Muscle layer of duodenum (tissue), 2 donors: Measurements from ENCODE around the gene DDX60.

Experiments
- H3K27ac ChIP-seq: one replicate; pipeline ENCODE4 v1.7.0; 2013; ENCODE audit warnings: mild to moderate bottlenecking, low read length
- H3K27me3 ChIP-seq: one replicate; pipeline ENCODE4 v1.7.0; 2013; ENCODE audit warnings: low read depth, mild to moderate bottlenecking, control low read depth, low read length
- H3K36me3 ChIP-seq, 2 donors: one replicate each; pipeline ENCODE4 v1.7.0; 2013; ENCODE audit warnings: low read length in 2 of 2, control low read depth in 1 of 2, mild to moderate bottlenecking in 1 of 2; ENCODE audit not compliant: insufficient read depth in 2 of 2, control insufficient read depth in 1 of 2
- H3K4me1 ChIP-seq, 2 donors: one replicate each; pipeline ENCODE4 v1.7.0; 2013; ENCODE audit warnings: low read length in 2 of 2, mild to moderate bottlenecking in 2 of 2, control low read depth in 1 of 2, moderate library complexity in 1 of 2; ENCODE audit not compliant: insufficient read depth in 2 of 2, control insufficient read depth in 1 of 2
- H3K4me3 ChIP-seq, 2 donors: one replicate each; pipeline ENCODE4 v1.7.0; 2013; ENCODE audit warnings: low read length in 2 of 2, low read depth in 1 of 2, mild to moderate bottlenecking in 1 of 2
- H3K9me3 ChIP-seq, 2 donors: one replicate each; pipeline ENCODE4 v1.7.0; 2013; ENCODE audit warnings: low read length in 2 of 2, control low read depth in 1 of 2, mild to moderate bottlenecking in 1 of 2; ENCODE audit not compliant: control insufficient read depth in 1 of 2
- donor health status: healthy.

The DDX60 gene

DNA sequence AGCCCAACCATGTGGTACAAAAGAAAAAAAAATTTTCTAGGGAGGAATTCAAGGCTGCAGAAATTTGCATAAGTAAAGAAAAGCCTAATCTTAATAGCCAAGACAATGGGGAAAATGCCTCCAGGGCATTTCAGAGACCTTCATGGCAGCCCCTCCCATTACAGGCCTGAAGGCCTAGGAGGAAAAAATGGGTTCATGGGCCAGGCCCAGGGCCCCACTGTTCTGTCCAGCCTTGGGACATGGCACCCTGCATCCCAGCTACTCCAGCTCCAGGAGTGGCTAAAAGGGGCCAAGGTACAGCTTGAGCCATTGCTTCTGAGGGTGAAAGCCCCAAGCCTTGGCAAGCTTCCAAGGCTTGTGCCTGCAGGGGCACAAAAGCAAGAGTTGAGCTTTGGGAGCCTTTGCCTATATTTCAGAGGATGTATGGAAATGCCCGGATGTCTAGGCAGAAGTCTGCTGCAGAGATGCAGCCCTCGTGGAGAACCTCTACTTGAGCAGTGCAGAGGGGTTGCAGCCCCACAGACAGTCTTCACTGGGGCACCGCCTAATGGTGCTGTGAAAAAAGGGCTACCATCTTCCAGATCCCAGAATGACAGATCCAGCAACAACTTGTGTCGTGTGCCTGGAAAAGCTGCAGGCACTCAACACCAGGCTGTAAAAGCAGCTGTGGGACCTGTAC is 115.2 kb downstream of the DDX60 start:
- Histone ChIP-seq H3K4me3 (no peak overlapping the region), H3K36me3 (no peaks in the 10 kb centered on the region), H3K9me3 (peaks cover 8 to 13% of the 10 kb centered on the region in 2 donors), H3K4me1 (no peaks in the 10 kb centered on the region), H3K27ac (no peak overlapping the region), H3K27me3 (no peaks in the 10 kb centered on the region)

GRCh38 chr4:168200685-168201084 is 117.9 kb downstream of the DDX60 start:
- Histone ChIP-seq H3K36me3 (no peaks in the 10 kb centered on the region), H3K4me1 (no peaks in the 10 kb centered on the region), H3K9me3 (peaks cover 8 to 13% of the 10 kb centered on the region in 2 donors), H3K4me3 (no peak overlapping the region), H3K27ac (no peak overlapping the region), H3K27me3 (no peaks in the 10 kb centered on the region)

GRCh38 chr4:168199260-168199957 is 119.1 kb downstream of the DDX60 start:
- Histone ChIP-seq H3K4me3 (no peak overlapping the region), H3K27me3 (no peaks in the 10 kb centered on the region), H3K4me1 (no peaks in the 10 kb centered on the region), H3K27ac (no peak overlapping the region), H3K36me3 (no peaks in the 10 kb centered on the region), H3K9me3 (peaks cover 8 to 13% of the 10 kb centered on the region in 2 donors)

- Histone ChIP-seq H3K36me3 (no peaks in the 10 kb centered on the region), H3K27me3 (no peaks in the 10 kb centered on the region), H3K9me3 (peaks cover 0 to 4% of the 10 kb centered on the region in 2 donors), H3K27ac (no peak overlapping the region), H3K4me3 (no peak overlapping the region), H3K4me1 (no peaks in the 10 kb centered on the region)
These were observed 120.6 kb downstream of the DDX60 start for GRCh38 chr4:168197926-168198325.

DNA sequence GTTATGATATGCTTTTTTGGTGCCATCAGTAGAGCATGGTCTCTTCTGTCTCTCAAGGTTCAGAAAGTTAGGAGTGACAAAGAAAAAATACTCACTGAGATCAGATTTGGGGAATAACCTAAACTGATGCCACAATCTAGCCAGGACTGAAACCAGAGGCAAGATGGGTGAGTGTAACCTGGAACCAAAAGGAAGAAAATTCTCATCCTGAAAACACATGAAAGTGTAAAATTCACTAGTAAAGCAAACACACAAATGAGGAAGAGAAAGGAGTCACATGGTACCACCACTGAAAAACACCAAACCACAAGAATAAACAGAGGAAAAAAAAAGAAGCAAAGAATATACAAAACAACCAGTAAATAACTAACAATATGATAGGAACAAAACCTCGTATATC is 129.8 kb downstream of the DDX60 start:
- Histone ChIP-seq H3K4me1 (no peaks in the 10 kb centered on the region), H3K4me3 (no peak overlapping the region), H3K27me3 (no peaks in the 10 kb centered on the region), H3K9me3 (no peaks in the 10 kb centered on the region), H3K36me3 (no peaks in the 10 kb centered on the region), H3K27ac (no peak overlapping the region)

- Histone ChIP-seq H3K4me1 (no peaks in the 10 kb centered on the region), H3K36me3 (no peaks in the 10 kb centered on the region), H3K9me3 (no peaks in the 10 kb centered on the region), H3K27me3 (no peaks in the 10 kb centered on the region), H3K27ac (no peak overlapping the region), H3K4me3 (no peak overlapping the region)
These were observed 134.6 kb downstream of the DDX60 start for GRCh38 chr4:168183717-168184571.

DNA sequence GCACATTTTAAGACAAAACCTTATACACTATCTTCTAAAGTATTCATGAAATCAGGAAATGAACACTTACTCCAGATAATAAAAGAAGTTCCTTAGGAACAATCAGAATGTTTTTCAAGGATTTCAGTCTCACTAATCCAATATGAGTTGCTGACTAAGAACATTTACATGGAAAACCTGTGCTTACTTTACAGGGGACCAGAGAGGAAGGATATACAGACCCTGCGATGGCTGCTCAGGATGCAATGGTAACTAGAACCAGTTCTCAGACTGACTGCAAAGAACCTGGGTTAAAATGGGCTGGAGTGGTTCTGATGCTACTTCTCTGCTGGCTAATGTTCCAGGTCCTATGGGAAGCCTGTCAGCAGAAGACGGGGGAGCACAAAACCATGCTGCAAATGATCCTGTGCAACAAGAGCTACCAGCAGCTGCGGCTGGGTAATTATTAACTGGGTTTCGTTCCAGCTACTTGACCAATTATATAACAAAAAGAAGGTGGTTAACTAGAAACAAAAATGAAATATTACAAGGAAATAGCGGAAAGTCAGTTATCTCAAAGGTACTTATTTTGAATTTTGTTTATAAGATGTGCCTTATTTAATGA is 140.9 kb downstream of the DDX60 start:
- Histone ChIP-seq H3K9me3 (no peaks in the 10 kb centered on the region), H3K27ac (no peak overlapping the region), H3K36me3 (no peaks in the 10 kb centered on the region), H3K4me1 (no peaks in the 10 kb centered on the region), H3K4me3 (no peak overlapping the region), H3K27me3 (no peaks in the 10 kb centered on the region)

GRCh38 chr4:168174308-168174707 is 144.2 kb downstream of the DDX60 start:
- Histone ChIP-seq H3K36me3 (no peaks in the 10 kb centered on the region), H3K27me3 (no peaks in the 10 kb centered on the region), H3K27ac (no peak overlapping the region), H3K4me3 (no peak overlapping the region), H3K9me3 (no peaks in the 10 kb centered on the region), H3K4me1 (no peaks in the 10 kb centered on the region)

DNA sequence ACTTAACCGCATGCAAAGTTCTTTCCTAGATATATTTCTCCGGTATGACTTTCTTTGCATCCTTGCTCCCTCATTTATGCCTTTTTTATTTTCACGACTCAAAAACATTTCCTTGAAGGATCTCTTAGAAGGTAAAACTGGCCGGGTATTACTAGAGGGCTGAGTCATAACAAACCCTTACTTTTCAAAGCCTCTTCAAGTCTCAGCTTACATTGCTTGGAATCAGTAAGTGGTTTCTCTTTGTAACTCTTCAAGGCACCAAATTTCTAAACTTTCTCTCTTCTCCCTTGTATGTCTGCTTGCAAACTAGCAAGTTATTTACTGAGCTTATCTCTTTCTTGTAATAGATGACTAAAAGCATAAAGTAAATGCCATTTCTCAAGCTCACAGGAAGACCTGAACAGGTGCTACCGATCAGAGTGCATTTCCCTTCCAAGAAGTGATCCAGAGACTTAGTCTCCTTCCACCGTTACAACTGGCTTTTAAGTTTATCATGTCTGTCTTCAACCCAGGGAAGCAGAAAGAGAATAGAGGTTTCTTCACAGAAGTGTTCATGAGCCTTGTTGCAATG is 150.8 kb downstream of the DDX60 start:
- no peaks in the 10 kb centered on the region for H3K36me3 ChIP-seq
- H3K4me1 ChIP-seq: no peaks in the 10 kb centered on the region
- no peak overlapping the region for H3K4me3 ChIP-seq
- no peak overlapping the region for H3K27ac ChIP-seq
- H3K9me3 ChIP-seq: no peaks in the 10 kb centered on the region
- H3K27me3 ChIP-seq: no peaks in the 10 kb centered on the region
